Tibial nerve (tissue), 4 donors: ENCODE measurements around the gene SAMD14. TPM values are rescaled to one million over a fixed set of nuclear protein-coding genes. Genes with fewer than 3 reads are reported as not detected.
A peak's percentile ranks its signal among the peaks of the same experiment; 100 is the strongest.

Source experiments
- DNase-seq, 2 donors: peaks; one replicate each; pipeline ENCODE4 v3.0.0-alpha.2; 2019; ENCODE audit warnings: low spot score in 2 of 2
- H3K27ac ChIP-seq, 4 donors: fragments of 200-600 bp; sonication (generic) in 3 of 4; one replicate each; pipeline ENCODE4 v1.5.1; 2017 to 2019; ENCODE audit warnings: mild to moderate bottlenecking in 1 of 4
- H3K27me3 ChIP-seq, 2 donors: fragments of 200-600 bp; sonication (generic) in 1 of 2; one replicate each; pipeline versions ENCODE4 v1.5.1 to v1.6.0; 2017 to 2019
- H3K36me3 ChIP-seq, 3 donors: fragments of 200-600 bp; sonication (generic); one replicate each; pipeline ENCODE4 v1.5.1; 2018 to 2019
- H3K4me1 ChIP-seq, 4 donors: fragments of 200-600 bp; sonication (generic) in 3 of 4; one replicate each; pipeline ENCODE4 v1.5.1; 2017 to 2019
- H3K4me3 ChIP-seq, 4 donors: fragments of 200-600 bp; sonication (generic) in 3 of 4; one replicate each; pipeline ENCODE4 v1.5.1; 2017 to 2019; ENCODE audit warnings: mild to moderate bottlenecking in 1 of 4, moderate library complexity in 1 of 4
- H3K9me3 ChIP-seq, 4 donors: fragments of 200-600 bp; sonication (generic) in 3 of 4; one replicate each; pipeline ENCODE4 v1.5.1; 2017 to 2019
- EP300 ChIP-seq, 2 donors: sonication (generic); formaldehyde crosslinking; IDR thresholded peaks; one replicate each; pipeline ENCODE4 v1.6.1; 2017; ENCODE audit warnings: antibody characterized with exemption in 2 of 2, mild to moderate bottlenecking in 1 of 2
- POLR2A ChIP-seq, 2 donors: fragments of 450-650 bp; IDR thresholded peaks; one replicate each; pipeline ENCODE4 v1.6.1; 2017; ENCODE audit warnings: antibody characterized with exemption in 2 of 2, mild to moderate bottlenecking in 2 of 2, moderate library complexity in 2 of 2
- WGBS, 2 donors: methylation state at CpG; one replicate each; pipeline ENCODE4 v1.1.5; 2018; 5-methylcytosine and 5-hydroxymethylcytosine counted together
- total RNA-seq, 4 donors: library from RNA; depleted of rRNA; stranded (reverse); fragments of >200 nt; gene quantifications; one replicate each; pipeline ENCODE4 v1.1.0, GENCODE V29; 2016
- TF ChIP-seq, protein P1 (sequence below), 5 experiments: fragments of 200-600 bp in 3 of 5; fragments of 450-650 bp in 2 of 5; sonication (generic) in 3 of 5; IDR thresholded peaks; one replicate each; pipeline ENCODE4 v1.5.1; 2016 to 2019; ENCODE audit warnings: antibody characterized with exemption in 5 of 5, mild to moderate bottlenecking in 3 of 5, moderate library complexity in 2 of 5

SAMD14 gene
- total RNA-seq, 4 donors from 2014 or later = 0.63 to 1.5 (median 1.1) TPM

DNA sequence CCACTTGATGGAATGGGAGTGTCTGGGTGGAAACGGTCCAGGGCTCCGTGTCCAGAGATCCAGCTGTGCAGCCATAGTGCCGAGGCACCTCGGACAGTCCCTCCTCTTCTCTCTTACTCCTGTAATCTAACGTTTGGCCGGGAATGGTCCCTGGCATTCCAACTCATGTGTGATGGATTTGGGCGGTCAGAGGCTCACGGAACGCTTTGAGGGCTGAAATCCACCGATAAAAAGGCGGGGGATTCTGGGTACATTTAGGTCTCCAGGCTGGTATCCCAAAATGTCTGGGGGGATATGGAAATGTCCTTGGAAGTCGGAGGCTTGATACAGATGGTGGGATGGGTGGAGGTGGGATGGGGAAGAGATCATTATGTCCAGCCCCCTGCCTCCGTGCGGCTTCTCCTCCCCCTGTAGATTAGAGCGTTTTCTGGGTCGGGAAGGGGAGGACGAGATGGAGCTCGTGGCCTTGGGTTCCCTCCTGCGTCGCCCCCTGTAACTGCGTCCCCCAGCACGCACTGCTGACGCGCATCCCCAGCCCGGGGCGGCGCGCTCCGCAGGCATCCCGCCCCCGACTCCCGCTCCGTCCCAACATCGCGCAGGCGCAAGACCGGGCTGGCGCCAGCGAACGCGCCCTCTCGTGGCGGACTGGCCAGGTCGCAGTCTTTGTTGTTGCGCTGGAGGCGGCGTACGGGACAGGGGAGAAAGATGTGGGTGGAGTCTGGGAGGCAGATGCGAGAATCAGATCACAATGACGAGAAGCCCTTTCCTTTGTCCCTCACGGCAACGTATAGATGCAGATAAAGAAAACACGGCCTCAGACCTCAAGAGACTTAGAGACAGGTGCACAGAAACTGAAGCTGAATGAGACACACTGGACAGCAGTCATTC is 31.3 kb upstream of the SAMD14 start:
- H3K9me3 ChIP-seq = no peaks in the 10 kb centered on the region
- no peaks in the 10 kb centered on the region for H3K36me3 ChIP-seq
- 1% methylated on average over 30 to 41 of the region's 53 CpGs for WGBS, 2 donors
- peak; percentile 85 to 86 for DNase-seq
- H3K4me3 ChIP-seq = peak overlapping the region; percentile 29 to 63 (median 54)
- no peaks in the 10 kb centered on the region for H3K27me3 ChIP-seq
- peaks cover 0 to 23% (median 6%) of the 10 kb centered on the region in 4 donors for H3K4me1 ChIP-seq
- H3K27ac ChIP-seq = peak overlapping the region; percentile 24 to 82 (median 66)
- TF ChIP-seq, protein P1, sequence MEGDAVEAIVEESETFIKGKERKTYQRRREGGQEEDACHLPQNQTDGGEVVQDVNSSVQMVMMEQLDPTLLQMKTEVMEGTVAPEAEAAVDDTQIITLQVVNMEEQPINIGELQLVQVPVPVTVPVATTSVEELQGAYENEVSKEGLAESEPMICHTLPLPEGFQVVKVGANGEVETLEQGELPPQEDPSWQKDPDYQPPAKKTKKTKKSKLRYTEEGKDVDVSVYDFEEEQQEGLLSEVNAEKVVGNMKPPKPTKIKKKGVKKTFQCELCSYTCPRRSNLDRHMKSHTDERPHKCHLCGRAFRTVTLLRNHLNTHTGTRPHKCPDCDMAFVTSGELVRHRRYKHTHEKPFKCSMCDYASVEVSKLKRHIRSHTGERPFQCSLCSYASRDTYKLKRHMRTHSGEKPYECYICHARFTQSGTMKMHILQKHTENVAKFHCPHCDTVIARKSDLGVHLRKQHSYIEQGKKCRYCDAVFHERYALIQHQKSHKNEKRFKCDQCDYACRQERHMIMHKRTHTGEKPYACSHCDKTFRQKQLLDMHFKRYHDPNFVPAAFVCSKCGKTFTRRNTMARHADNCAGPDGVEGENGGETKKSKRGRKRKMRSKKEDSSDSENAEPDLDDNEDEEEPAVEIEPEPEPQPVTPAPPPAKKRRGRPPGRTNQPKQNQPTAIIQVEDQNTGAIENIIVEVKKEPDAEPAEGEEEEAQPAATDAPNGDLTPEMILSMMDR (IDR thresholded peaks at IDR 0.05) = peak; percentile 96 to 98 (median 98)
- TF ChIP-seq POLR2A (IDR thresholded peaks at IDR 0.05) (peak in 1 of 2 donors; percentile 62), EP300 (IDR thresholded peaks at IDR 0.05) (peak; percentile 65 to 87)

DNA sequence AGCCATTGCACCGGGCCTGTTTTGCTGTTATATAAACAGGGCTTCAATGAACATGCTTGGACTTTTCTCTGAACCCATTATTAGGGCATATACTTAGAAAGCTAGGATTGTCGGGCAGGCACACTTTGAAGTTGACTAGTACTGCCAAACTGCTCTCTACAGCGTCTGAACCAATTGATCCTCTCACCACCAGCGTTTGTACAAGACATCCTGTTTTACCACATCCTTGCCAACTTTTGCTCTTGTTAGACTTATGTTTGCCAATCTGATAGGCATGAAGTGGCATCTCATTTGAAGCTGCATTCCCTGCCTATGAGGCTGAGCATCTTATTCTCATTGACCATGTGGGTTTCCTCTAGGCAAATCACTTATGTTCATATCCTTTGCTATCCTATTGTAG is 27.9 kb upstream of the SAMD14 start:
- Histone ChIP-seq H3K9me3 (no peaks in the 10 kb centered on the region), H3K4me1 (peaks cover 0 to 44% (median 16%) of the 10 kb centered on the region in 4 donors), H3K27ac (no peak overlapping the region), H3K36me3 (no peaks in the 10 kb centered on the region), H3K27me3 (no peaks in the 10 kb centered on the region), H3K4me3 (no peak overlapping the region)
- TF ChIP-seq EP300 (IDR thresholded peaks at IDR 0.05) = no peak
- TF ChIP-seq, protein P1 (IDR thresholded peaks at IDR 0.05) = no peak
- no peak for TF ChIP-seq POLR2A (IDR thresholded peaks at IDR 0.05)
- no peak for DNase-seq
- WGBS, 2 donors = 71 to 74% methylated on average over 4 of the region's 4 CpGs

DNA sequence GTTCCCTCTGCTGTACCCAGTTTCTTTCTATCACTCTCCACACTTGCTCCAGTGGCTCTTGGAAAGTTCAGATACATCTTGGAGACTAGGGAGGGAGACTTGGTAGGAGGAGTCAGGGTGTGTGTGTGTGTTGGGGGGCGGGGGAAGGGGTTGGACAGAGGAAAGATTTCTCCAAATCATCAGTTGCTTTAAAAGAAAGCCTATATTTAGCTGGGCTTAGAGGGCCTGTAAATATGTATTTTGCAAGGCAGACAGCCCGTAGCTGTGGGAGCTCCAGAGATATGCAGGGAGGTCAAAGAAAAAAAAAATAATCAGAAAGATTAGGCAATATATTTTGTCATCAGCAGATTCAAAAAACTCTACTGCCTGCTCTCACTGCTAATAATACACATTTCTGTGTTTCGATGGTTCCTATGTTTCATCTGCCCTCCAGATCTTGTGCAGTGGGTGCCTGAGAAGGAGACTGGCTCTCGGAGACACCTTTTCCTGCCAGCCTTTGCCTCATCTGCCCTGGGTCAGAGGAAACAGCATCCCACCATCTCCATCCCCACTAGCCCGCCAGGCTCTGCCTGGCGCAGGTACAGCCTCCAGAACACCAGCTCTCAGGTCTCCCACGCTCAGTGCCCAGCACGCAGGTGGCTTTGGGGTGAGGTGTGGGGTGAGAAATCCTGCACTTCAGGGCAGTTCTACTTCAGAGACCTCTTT is 25.3 kb upstream of the SAMD14 start:
- Histone ChIP-seq H3K27me3 (no peaks in the 10 kb centered on the region), H3K4me3 (no peak overlapping the region), H3K36me3 (no peaks in the 10 kb centered on the region), H3K27ac (peak overlapping the region in 3 of 4 donors; percentile 50 to 92 (median 69)), H3K9me3 (no peaks in the 10 kb centered on the region), H3K4me1 (peaks cover 0 to 46% (median 17%) of the 10 kb centered on the region in 4 donors)
- WGBS, 2 donors = 61 to 63% methylated on average over 8 of the region's 8 CpGs
- TF ChIP-seq, protein P1 (IDR thresholded peaks at IDR 0.05) = no peak
- TF ChIP-seq EP300 (IDR thresholded peaks at IDR 0.05) (no peak), POLR2A (IDR thresholded peaks at IDR 0.05) (no peak)
- DNase-seq = no peak

DNA sequence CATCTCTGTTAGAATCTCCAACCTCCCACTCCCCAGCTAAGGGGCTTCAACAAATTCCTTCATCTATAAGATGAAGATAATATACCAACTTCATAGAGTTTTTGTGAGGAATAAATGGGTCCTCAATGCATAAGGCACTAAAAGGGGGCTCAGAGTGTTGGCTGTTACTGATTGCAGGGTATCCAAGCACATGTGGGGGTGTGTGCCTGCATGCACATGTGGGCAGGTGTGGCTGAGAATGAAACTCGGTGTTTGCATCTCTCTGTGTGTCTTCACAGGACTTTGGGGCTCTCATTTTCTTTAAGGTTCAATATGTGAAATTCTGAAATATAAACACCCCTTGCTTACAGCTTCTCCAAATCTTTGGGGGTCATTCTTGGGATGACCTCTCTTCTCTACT is 24.6 kb upstream of the SAMD14 start:
- Histone ChIP-seq H3K4me1 (peaks cover 0 to 47% (median 17%) of the 10 kb centered on the region in 4 donors), H3K36me3 (no peaks in the 10 kb centered on the region), H3K9me3 (no peaks in the 10 kb centered on the region), H3K27ac (peak overlapping the region in 3 of 4 donors; percentile 18 to 92 (median 69)), H3K27me3 (no peaks in the 10 kb centered on the region), H3K4me3 (no peak overlapping the region)
- no peak for DNase-seq
- WGBS, 2 donors = 48% methylated on average over 1 of the region's 1 CpG
- no peak for TF ChIP-seq POLR2A (IDR thresholded peaks at IDR 0.05)
- TF ChIP-seq, protein P1 (IDR thresholded peaks at IDR 0.05) = no peak
- TF ChIP-seq EP300 (IDR thresholded peaks at IDR 0.05) = no peak
